GM18511 (cell line): ENCODE measurements around the gene DNAH7.

Experiments used
- ATAC-seq: cut with Tn5 transposase; IDR thresholded peaks from one replicate; pipeline ENCODE4 v1.9.1; 2021; ENCODE audit warnings: mild to moderate bottlenecking, moderate library complexity; ENCODE audit not compliant: unreplicated experiment

Gene DNAH7

GRCh38 chr2:195871326-195871725 is 197.3 kb downstream of the DNAH7 start:
- no peak for ATAC-seq

DNA sequence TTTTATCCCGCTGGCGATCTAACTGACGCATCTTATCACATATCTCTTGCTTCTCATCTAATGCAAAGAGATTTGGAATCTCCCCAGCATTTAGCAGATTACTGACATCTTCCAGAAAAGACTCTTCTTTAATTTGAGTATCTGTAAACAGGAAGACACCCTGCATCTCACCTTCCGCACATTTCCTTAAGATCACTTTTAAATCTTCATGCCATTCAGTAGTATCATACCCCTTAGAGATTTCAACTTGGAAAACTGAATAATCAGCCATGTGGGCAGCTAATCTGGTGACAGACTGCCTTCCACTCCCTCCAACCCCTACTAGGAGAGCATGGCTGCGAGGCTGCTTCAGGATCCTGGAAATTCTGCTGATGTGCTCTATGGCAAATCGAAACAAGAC is 204.3 kb downstream of the DNAH7 start:
- no peak for ATAC-seq

- no peak for ATAC-seq
Observed at GRCh38 chr2:195863564-195863963, 205.1 kb downstream of the DNAH7 start.

DNA sequence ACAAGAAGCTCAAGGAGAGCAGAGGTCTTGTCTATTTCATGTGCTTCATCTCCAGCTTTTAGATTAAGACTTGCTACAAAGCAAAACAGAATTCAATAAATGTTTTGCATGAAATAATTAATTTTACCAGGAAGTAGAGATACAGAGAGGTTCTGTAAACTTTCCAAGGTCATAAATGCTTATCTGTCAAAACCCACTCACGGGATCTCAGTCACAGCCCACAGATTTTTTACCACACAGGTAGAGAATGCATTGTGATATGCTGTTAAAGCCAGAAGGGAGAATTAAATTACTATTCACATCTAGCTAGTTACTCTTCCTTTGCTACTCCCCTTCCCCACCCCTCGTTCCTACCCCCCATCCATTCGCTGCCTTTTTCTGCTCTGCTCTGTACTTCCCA is 205.5 kb downstream of the DNAH7 start:
- no peak for ATAC-seq

- ATAC-seq: no peak
Observed at GRCh38 chr2:195861821-195862220, 206.8 kb downstream of the DNAH7 start.

- ATAC-seq: no peak
Observed at GRCh38 chr2:195859513-195859912, 209.1 kb downstream of the DNAH7 start.

DNA sequence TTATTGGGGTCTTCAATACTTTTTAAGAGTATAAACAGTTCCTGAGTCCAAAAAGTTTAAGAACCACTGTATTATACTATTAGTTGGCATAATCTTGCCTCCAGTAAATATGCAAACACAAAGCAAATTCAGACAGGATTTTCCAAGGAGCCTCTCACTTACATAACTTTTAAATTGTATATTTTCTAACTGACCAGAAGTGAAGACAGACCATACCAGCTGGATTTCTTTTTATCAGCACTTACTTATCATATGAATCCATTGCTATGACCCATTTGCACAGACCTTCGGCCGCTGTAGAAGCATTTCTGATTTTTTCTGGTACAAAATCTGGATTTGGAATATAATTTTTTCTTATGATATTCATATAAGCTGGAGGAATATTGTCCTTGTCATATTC is 211.5 kb downstream of the DNAH7 start:
- ATAC-seq: no peak

- no peak for ATAC-seq
Observed at GRCh38 chr2:195850764-195851163, 217.9 kb downstream of the DNAH7 start.

- no peak for ATAC-seq
Observed at GRCh38 chr2:195848119-195848899, 220.3 kb downstream of the DNAH7 start.

GRCh38 chr2:195842932-195843331 is 225.7 kb downstream of the DNAH7 start:
- ATAC-seq: peak; percentile 50

DNA sequence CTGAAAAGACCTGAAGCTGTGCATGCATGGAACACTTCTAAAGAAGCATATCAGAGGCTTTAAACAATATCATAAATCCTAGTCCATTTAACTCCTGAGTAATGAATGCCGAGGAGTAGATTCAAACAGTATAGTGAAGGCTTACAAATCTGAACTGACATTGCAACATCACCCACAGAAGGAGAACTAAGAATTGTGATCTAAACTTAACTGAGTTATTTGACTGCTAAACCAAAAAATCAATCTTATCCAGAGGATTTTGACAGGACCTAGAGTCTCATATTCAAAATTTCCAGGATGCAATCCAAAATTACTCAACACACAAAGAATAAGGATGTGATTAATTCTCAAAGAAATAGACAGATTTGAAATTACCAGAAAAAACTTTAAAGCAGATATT is 230.6 kb downstream of the DNAH7 start:
- ATAC-seq: no peak

- no peak for ATAC-seq
Observed at GRCh38 chr2:195836002-195836401, 232.6 kb downstream of the DNAH7 start.

- ATAC-seq: no peak
Observed at GRCh38 chr2:195834836-195835235, 233.8 kb downstream of the DNAH7 start.

GRCh38 chr2:195830968-195831950 is 237.4 kb downstream of the DNAH7 start:
- no peak for ATAC-seq

GRCh38 chr2:195824478-195824877 is 244.2 kb downstream of the DNAH7 start:
- no peak for ATAC-seq

GRCh38 chr2:195823206-195823605 is 245.4 kb downstream of the DNAH7 start:
- no peak for ATAC-seq

DNA sequence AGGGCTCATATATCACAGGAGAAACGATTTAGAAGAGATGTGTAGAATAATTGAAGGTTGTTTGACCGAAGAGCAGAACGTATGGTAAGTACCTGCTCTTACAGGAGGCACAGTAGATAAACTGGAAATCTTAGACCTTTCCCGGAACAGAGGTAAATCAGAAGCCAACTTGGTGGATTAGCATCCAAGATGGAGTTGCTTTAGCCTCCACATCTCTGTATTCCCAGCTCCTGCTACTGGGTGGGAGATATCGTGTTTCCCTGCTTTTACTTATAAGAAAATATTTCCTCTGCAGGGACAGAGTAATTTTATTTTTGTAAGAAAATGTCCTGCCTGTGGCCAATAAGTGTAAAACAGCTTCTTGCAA is 247.1 kb downstream of the DNAH7 start:
- ATAC-seq: no peak

DNA sequence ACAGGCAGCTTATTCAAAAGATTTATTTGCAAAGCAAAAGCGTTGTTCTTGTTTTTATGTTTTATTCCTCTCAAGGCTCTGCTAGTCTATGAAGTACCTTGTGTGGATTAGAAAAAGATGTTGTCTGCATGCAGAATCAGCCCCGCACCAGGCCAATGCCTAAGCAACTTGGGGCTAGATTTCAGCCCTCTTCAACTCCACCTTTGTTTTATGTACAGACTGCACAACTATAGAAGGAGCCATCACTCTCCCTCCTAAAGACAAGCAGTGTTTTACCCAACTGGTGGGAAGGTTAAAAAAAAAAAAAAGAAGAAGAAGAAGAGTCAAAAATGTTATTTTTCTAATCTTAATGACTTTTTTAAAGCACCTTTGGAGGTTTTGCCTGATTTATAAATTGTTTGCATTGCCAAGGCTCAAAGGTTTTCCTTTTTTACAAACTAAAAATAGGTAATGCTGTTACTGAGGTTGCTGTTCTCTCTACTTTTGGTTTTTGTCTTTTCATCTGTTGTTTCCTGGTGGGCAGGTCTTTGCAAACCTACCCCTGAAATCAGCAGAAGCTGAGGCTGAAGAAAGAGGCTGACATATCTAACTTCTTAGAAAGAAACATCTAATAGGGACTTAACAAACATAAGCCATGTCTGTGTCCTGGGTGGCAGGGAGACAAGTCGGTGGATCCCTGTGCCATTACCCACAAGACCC is 247.6 kb downstream of the DNAH7 start:
- ATAC-seq: no peak

GRCh38 chr2:195820373-195820772 is 248.3 kb downstream of the DNAH7 start:
- no peak for ATAC-seq

- no peak for ATAC-seq
Observed at GRCh38 chr2:195819276-195819675, 249.4 kb downstream of the DNAH7 start.

DNA sequence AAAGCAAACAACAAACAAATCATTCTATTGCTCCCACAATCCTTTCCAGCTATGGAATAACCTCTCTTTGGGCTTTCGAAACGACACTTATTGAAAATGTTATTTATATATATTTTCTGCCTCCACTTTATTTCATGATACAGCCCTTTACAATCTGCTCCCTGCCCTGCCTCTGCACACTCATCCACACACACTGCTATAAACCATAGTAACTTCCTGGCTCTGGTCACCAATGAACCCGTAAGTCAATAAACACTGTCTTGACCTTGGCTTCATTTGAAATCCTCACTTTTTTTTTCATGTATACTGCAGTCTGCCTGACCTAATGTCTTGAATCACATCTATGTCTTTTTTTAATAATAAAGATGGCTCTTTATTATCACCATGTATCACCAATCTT is 250.1 kb downstream of the DNAH7 start:
- no peak for ATAC-seq
